Activated CD4-positive, alpha-beta T cell treated with anti-CD3 and anti-CD28 coated beads for 24 hours (primary cell): Measurements from ENCODE around the gene ANKRD13D.
A peak's percentile ranks its signal among the peaks of the same experiment; 100 is the strongest.

Experiments used
- DNase-seq, 2 donors: peaks; one replicate each; pipeline ENCODE4 v3.0.0-alpha.2; 2020; ENCODE audit warnings: low read depth in 2 of 2

Gene ANKRD13D

GRCh38 chr11:67273260-67273990, 15.7 kb upstream of the ANKRD13D start:
- DNase-seq, result no peak

DNA sequence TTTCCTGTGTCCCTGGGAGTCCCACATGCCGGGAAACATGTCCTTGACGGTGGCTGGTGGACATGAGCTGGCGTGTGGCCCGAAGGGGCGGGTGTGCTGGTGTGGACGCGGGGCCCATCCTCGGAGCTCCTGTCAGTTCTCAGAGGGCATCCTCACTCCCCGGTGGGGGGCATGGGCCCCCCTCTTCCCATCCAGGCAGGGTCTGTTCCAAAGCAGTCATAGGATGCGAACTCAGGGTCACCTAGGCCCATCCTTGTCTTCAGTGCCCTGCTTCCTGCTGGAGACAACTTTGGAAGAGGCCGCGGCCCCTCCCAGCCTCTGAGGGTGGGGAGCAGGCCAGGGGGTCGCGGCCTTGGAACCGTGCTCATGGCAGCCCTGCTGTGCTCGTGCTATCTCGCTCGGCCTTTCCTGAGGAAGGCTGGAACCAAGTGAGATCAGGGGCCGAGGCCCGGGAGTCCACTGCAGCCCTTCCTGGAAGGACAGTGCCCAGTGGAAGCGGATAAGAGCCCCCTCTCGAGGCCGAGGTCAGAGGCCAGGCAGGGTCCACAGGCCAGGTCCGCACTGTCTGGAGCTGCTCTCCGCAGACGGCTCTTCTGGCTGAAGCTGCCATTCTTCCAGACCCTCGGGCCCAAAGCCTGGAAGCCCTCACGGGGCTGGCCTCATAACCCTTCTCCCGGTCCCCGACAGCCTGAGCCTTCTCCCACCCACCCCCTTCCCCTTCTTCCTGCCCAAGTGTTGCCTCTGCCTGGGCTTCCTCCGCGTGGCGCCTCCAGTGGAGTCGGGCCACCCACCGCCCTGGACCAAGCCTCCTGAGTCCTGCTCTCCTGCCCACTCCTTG, 14.1 kb upstream of the ANKRD13D start:
- no peak for DNase-seq

DNA sequence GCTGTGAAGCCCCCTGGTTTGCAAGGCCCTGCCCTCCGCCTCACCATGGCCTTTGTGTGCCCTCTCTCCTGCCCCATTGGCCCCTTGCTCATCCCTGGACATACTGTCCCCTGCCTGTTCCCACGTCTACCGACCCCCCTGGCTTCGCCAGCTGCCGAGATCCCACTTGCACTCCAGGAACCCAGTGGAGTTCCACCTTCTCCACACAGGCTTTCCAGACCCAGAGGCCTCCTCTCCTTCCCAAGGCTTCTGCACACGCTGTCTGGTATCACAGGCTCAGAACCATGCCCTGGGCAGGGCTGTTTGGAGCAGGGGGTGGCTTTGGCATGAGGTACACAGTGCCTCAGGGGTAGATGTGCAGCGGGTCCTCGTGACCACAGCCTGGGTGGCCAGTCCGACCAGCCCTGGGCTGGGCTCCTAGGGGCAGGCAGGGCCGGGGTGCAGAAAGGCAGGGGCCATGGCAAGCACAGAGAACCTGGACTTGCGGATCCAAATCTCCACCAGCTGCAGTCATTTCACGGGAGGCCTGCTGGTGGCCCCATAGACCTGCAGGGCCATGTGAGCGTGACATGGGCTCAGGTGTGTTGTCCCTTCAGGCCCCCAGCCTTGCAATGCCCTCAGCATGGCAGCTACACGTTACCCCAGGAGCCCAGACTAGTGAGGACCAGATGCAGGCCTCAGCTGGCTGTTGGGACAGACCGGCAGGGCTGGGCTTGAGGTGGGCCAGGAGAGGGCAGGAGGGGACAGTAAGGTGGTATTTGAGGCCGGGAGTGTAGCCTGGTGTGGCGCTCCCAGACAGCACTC, 13.3 kb upstream of the ANKRD13D start:
- DNase-seq, result no peak

DNA sequence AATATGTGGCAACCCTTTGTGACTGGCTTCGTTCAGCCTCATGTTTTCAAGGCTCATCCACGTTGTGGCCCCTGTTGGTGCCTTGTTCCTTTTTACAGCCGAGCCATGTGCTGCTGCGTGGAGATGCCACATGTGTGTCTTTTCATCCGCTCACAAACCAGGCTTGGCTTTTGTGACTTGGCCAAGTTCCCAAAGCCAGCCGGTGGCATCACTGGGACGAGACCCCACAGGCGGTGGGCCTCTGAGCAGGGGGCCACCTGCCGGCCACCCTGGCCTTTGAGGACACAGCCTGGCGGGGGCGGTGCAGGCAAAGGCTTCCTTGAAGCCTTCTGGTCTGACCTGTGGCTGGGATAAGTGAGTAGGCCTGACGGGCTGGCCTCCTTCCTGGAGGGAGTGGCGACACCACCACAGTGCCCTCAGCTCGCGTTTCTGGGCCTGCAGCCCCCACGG, 12.3 kb upstream of the ANKRD13D start:
- DNase-seq, result no peak

DNA sequence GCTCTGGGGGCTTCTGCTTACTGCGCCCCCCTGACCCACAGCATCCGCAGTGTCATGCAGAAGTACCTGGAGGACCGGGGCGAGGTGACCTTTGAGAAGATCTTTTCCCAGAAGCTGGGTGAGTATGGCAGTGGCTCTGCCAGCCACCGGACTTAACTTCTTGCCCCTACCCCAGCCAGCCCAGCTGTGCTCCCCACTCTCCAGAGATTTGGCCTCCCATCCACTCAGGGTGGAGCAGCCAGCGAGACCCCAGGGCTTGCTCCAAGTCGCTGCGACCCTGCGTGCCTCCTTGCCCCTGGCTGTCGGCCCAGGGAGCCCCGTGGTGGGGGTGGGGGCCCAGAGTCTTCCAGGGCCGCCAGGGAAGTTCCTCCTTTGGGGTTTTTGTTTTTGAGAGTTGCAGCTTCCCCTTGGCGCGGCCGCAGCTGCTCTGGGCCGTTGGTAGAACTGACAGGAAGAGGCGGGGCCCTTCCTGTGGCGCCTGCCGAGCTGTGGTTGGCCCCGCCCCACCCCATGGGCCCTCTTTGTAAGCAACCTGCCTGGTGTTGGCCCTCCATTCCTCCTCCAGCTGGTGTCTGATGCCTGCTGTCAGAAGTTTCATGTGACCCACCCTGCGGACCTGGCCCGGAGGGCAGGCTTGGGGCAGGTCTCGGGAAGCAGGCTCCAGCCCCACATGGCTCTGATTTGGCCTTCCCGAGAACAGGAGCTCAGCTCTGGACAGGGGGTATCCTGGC, 11.7 kb upstream of the ANKRD13D start:
- DNase-seq, result peak; percentile 85

GRCh38 chr11:67278135-67278938, 10.8 kb upstream of the ANKRD13D start:
- DNase-seq, result no peak

DNA sequence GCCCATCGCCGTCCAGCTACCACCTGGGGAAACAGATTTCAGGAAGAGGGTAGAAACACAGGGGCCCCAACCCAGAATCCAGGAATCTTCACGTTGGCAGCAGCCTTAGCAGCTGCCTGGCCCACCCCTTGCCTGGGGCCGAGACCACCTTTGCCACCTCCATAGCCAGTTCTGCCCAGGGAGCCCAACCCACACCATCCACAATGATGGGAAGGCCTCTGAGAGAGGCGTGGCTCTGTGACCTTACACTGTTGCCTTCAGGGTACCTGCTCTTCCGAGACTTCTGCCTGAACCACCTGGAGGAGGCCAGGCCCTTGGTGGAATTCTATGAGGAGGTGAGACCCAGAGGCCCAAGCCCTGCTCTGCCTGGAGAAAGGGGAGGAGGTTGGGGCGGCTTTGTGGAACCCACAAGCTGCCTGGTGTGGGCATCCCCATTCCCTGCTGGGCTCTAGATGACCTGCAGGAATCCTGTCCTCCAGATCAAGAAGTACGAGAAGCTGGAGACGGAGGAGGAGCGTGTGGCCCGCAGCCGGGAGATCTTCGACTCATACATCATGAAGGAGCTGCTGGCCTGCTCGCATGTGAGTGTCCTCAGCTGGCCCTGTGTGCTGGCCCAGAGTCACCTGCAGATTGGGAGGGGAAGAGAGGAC, 10.0 kb upstream of the ANKRD13D start:
- DNase-seq, result no peak

DNA sequence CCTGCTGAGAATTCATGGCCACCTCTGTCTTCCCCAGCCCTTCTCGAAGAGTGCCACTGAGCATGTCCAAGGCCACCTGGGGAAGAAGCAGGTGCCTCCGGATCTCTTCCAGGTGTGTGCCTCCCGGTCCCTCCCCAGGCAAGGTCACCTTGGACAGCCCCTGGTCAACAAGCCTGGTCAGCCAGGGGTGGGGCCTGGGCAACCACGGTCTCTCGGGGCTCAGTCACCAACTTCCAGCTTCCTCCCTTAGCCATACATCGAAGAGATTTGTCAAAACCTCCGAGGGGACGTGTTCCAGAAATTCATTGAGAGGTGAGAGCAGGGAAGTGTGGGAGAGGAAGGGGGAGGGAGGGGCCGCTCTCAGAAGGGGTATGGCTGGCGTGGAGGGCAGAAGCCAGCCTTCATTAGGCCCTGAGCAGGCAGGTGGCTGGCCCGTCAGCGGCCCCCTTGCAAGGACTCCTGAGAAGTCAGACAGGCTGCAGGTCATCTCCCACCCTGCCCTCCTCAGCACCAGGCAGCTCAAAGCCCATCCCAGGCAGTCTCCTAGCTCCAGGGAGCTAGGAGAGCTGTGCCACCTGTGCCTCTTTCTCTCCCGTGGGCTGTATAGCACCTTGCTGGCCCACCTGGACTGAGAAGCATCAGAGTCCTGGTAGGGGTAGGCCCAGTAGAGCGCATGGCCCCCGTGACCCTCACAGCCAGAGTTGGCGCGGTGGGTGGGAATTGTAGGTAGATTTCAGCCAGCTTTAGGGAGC, 9.3 kb upstream of the ANKRD13D start:
- DNase-seq, result no peak

- no peak for DNase-seq
Measured at GRCh38 chr11:67280341-67280787, 8.7 kb upstream of the ANKRD13D start.

GRCh38 chr11:67280788-67281551, 8.1 kb upstream of the ANKRD13D start:
- no peak for DNase-seq

GRCh38 chr11:67281552-67282150, 7.5 kb upstream of the ANKRD13D start:
- DNase-seq, result no peak

- no peak for DNase-seq
Measured at GRCh38 chr11:67282155-67282875, 6.8 kb upstream of the ANKRD13D start.

DNA sequence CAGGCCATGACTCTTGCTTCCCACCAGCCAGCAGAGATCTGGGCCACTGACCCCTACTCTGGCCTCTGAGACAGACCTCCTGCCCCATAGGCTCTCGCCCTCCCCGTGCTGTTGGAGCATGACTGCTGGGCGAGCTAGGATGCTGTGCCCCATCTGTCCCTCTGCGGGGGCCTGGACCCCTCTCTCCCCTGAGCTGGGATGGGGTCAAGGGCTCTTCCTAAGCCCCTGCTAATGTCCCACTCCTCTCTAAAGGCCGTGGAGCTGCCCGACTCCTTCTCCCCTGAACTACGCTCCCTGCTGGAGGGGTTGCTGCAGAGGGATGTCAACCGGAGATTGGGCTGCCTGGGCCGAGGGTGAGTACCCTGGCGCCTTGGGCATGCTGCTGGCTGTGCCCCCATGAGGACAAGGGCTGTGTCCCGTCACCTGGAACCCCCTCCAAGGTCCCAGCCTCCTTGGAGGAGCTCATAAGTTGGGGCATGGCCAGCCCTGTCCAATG, 6.2 kb upstream of the ANKRD13D start:
- DNase-seq, result no peak

DNA sequence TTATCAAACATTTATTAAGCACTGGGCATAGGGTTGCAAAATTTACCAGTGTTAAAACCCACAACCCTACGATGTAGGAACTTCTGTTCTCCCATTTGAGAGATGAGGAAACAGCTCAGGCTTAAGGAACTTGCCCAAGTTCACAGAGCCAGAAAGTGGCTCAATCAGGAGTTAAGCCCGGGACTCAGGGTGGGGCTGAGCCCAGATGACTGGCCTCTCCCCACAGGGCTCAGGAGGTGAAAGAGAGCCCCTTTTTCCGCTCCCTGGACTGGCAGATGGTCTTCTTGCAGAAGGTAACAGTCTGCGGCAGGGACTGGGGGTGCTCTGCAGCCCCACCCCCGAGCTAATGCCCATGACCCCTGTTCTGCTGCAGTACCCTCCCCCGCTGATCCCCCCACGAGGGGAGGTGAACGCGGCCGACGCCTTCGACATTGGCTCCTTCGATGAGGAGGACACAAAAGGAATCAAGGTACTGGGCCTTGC, 5.6 kb upstream of the ANKRD13D start:
- no peak for DNase-seq

- no peak for DNase-seq
Measured at GRCh38 chr11:67284811-67285540, 4.1 kb upstream of the ANKRD13D start.
